Activated CD8-positive, alpha-beta memory T cell treated with anti-CD3 and anti-CD28 coated beads for 36 hours (primary cell): ENCODE results near the gene MVB12B. TPM values are rescaled to one million over a fixed set of nuclear protein-coding genes. Genes with fewer than 3 reads are reported as not detected.
"Not testable (repeated sequence)": the region's sequence is repeated elsewhere in the genome, so short reads cannot be mapped to it uniquely, and the experiment has no call there.

Experiments used
- CTCF ChIA-PET: fragments of 350-600 bp; sonication (Branson Sonifier 250); formaldehyde crosslinking; loops from one replicate; lab custom pipeline; 2021; ENCODE audit warnings: antibody characterized with exemption; lab: Charles Lee
- POLR2A ChIA-PET: fragments of 350-600 bp; sonication (Branson Sonifier 250); formaldehyde crosslinking; loops from one replicate; lab custom pipeline; 2021; ENCODE audit warnings: antibody characterized with exemption; lab: Charles Lee
- total RNA-seq, 2 experiments: library from RNA; stranded (reverse); gene quantifications; one replicate each; pipeline ENCODE4 v1.2.3, GENCODE V29; 2021

The MVB12B gene, protein sequence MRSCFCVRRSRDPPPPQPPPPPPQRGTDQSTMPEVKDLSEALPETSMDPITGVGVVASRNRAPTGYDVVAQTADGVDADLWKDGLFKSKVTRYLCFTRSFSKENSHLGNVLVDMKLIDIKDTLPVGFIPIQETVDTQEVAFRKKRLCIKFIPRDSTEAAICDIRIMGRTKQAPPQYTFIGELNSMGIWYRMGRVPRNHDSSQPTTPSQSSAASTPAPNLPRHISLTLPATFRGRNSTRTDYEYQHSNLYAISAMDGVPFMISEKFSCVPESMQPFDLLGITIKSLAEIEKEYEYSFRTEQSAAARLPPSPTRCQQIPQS
- 1 to 10 TPM; 7.5 to 7.8 TPM for total RNA-seq

DNA sequence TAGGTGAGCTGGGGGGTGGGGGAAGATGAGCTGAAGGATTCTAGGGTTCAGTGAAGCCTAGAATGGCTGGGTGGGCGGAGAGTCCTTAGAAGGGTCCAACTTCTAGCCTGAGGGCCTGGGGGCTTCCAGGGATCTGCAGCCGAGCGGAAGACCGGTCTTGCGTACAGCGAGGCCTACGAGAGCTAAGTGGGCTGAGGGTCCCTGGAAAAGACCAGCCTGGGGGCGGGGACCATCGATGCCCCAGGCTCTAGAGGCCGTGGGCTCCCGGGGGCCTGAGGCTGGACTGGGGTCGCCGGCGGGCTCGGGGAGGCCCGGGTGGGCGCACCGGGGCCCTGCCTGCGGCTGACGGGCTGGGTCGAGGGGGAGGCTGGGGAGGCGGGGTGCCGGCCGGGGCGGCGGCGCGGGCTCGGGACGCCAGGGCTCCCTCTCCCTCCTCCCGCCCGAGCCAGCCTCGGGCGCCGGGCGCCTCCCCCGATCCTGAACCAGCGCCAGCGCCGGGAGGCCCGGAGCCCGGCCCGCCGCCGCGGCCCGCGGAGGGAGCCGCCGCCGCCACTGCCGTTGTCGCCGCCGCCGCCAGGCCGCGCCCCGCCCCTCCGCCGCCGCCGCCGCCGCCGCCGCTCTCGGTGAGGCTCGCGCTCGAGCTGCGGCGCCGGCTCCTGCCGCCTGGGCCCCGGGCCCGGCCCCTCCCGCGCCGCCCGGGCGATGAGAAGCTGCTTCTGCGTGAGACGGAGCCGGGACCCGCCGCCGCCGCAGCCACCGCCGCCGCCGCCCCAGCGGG lies at the start of gene MVB12B:
Gene MVB12B, plus strand, starts transcription at position 602 of the 778 bp plus-strand sequence. Its CDS starts 101 bp downstream, at position 703.
- ChIA-PET CTCF (interaction anchor here (0.6 to 5.1 kb wide), 2 partner anchors 71 to 429 kb away, joined by 4 to 37 read pairs; no protein-coding TSS in a partner anchor), POLR2A (interaction anchor here (0.6 kb wide), 2 partner anchors 160 to 965 kb away, joined by 3 read pairs; no protein-coding TSS in a partner anchor)

DNA sequence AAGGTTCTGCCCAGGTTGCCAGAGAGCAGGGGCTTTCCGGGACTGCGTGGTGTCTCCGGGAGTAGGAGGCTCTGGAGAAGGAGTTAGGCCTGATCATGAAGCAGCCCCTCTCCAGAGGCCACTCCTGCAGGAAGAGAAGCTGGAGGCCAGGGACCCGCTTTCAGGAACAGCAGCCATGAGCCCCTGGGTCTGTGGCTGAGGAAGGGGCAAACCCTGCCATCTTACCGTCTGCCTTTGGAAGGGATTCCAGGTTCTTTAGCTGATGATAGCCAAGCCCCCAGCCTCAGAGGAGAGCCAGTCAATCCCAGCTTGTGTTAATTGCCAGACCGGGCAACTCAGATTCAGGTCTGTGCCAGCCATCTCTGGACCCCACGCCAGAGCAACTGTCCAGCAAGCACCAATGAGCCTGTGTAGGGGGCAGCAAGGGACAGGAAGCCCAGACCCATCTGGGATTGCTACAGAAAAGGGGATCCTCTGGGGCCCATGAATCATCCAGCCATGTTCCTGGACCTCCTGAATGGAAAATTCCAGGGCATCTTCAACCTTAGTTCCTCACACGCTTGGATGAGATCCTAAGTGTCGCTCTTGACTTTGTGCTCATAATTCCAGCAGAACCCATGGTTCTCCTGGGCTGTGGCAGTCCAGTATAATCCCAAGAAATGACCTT lies 42.7 kb upstream of the MVB12B start:
- ChIA-PET POLR2A (no interaction called here), CTCF (interaction anchor here (1.1 kb wide), 1 partner anchor 9 kb away, joined by 3 read pairs; no protein-coding TSS in a partner anchor)

DNA sequence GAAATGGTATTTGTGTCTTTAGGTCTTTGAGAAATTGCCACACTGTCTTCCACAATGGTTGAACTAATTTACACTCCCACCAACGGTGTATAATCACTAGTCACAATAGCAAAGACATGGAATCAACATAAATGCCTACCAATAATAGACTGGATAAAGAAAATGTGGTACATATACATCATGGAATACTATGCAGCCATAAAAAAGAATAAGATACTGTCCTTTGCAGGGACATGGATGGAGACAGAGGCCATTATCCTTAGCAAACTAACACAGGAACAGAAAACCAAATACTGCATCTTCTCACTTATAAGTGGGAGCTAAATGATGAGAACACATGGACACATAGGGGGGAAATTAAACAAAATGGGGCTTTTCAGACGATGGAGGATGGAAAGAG lies 41.0 kb upstream of the MVB12B start:
- CTCF ChIA-PET, POLR2A ChIA-PET: not testable (repeated sequence)

DNA sequence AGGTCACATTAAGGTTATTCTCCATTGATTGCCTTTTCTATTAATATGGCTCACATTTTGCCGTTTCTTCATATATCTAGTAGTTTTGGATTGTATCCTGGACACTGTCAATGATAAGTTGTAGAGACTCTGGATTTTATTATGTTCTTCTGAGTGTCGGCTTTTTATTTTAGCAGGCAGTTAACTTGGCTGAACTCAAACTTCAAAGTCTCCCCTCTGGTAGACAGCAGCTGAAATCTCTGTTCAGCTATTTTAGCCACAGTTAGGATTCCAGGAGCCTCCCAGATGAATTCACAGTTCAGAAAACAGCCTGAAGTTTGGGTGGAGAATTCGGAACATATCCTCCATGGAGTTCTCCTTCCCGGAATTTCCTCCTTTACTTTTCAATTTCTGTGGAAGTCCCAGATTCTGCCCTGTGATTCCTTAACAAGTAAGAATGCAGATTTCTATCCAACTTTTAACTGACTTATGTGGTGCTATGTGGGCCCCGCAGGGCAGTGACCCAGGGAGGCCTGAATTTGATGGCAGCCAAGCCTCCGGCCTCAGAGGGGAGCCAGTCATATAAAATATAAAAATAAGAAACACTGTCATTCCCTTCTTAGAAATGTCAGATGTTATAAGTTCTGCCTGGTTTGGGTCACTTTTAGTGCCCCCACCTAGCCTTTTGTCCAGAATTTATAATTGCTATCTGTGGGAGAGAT lies 39.3 kb upstream of the MVB12B start:
- CTCF ChIA-PET, result no interaction called here
- POLR2A ChIA-PET, result no interaction called here

DNA sequence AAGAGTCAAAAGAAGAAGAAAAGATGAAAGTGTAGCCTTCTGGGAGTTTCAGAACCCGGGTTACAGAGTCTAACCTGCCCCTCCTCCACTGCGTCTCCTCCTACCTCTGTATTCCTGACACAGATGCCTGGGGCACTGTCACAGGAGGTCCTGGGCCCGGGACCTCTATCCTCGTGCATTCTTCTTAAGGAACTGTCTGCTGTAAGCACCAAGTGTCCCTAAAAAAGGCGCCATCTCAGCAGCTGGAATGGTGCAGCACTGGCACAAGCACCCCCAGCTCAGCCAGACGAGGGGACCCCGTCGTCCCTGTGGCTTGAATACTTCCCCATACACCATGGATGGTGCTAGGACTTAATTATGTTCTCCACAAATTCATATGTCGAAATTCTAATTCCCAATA lies 35.8 kb upstream of the MVB12B start:
- ChIA-PET POLR2A (no interaction called here), CTCF (no interaction called here)

DNA sequence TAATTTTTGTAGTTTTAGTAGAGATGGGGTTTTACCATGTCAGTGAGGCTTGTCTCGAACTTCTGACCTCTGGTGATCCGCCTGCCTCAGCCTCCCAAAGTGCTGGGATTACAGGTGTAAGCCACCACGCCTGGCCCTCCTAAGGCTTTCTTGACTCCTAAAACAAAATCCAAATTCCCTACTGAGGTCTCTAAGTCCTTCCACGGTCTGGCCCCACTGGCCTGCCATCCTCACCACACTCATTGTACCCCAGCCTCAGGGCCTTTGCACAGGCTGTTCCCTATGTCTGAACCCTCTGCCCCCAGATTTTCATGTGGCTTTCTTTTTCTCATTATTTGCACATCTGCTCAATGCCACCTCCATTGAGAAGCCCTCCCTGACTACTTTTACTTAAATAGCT lies 34.7 kb upstream of the MVB12B start:
- CTCF ChIA-PET, result interaction anchor here (0.8 kb wide), 1 partner anchor 10 kb away, joined by 3 read pairs; no protein-coding TSS in a partner anchor

DNA sequence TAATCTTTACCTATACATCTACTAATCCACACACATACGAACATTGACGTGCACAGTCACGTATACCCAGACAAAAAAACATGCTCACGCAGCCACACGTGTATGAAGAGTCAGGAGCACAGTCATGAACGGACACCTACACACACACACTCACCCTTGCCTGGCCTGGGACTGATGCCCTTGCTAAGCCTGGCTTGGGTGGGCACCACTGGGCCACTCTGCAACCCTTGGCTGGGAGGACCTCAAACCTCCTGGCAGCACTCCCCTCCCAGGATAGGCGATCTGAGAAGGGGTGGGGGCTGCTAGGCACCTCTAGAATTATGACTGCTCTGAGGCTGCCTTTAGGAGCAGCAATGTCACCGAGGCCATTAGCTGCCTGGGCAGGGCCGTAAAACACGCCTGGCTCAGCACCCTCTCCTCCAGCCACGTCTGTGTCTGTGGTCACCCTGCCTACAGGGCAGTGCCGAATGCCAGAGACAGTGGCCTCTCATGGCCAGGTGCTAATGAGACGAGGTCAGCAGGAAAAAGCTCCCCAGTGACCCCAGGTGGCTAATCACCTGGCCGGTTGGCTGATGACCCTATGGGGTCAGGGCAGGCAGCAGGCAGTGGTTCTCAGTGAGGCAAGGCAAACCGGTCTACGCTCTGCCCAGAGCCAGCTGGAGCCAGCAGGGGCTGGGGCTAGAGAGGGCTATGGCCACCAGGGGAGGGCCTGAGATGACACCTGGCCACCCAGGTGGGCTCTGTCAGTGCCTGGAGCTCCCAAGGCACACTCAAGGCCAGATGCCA lies 33.7 kb upstream of the MVB12B start:
- ChIA-PET CTCF (interaction anchor here (0.8 to 1.1 kb wide), 3 partner anchors 9 to 54 kb away, joined by 3 to 5 read pairs (median 3); no protein-coding TSS in a partner anchor), POLR2A (no interaction called here)

More for the DNA sequence above, 34.7 kb upstream of the MVB12B start:
- POLR2A ChIA-PET, result no interaction called here

DNA sequence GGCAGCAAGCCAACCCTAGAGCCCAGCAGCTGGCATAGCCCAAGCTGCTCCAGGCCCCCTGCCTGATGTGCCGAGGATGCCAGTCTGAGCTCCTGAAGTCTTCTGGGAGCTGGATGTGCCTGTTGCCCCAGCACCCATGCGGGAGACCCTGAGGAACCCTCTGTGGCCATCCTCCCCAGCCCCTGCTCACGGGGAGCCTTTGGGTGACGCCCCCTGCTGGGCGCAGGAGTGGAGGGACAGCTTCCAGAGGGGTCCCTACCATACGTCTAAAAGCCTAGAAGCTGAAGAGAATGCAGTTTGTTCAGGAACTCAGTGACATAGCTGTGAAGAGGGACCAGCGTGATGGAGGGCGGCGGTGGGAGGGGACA lies 33.1 kb upstream of the MVB12B start:
- ChIA-PET POLR2A (no interaction called here), CTCF (interaction anchor here (1.0 to 1.1 kb wide), 2 partner anchors 10 to 55 kb away, joined by 3 to 5 read pairs; no protein-coding TSS in a partner anchor)

DNA sequence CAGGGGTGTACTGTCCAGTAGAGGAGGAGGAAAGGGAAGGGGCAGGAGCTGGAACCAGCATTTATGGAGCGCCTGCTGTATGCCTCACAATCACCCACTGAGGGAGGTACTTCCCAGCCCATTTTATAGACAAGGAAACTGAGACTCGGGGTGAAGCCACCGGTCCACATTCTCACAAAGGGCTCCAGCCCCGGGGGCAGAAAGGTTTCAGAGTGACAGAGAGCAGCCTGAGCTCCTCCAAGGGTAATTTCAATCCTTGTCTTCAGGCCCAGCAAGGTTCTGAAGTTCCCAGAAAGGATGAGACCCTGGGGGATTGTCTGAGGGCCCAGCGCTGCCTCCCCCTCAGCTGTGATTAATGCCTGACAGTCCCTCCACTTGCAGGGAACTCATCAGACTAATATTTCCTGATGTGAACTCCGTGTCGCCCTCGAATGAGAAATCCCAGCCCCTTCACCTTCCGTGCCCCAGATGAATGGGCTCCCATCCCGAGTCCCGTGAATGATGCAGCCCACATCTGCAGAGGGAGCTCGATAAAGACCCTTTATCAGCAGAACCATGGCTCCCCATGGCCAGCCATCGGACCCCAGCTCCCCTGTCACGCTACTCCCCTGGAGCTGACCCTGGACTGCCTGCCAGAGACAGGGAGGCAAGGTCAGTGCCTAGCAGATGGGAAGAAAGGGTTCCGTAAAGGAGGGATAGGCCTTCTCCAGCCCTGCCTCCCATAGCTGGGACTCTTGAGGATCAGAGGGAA lies 32.1 kb upstream of the MVB12B start:
- CTCF ChIA-PET, result interaction anchor here (0.6 to 1.1 kb wide), 2 partner anchors 205 to 1084 kb away, joined by 3 read pairs; no protein-coding TSS in a partner anchor

DNA sequence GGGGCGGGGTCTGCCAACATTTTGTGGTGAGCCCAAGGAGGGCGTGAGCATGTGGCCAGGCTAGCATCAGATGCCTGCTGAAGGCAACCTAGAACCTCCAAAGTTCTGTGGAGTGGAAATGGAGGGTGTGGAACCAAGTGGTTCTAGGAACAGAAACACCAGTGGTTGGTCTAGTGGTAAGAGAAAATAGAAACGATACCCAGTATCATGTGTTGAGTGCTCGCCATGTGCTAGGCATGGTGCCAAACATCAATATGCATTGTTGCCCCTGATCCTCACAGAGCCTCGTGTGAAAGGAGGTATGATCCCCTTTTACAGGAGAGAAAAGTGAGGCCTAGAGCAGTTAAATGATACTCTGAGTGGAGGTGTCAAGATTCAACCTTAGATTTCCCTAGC lies 31.5 kb upstream of the MVB12B start:
- CTCF ChIA-PET, result interaction anchor here (1.1 kb wide), 1 partner anchor 204 kb away, joined by 3 read pairs; no protein-coding TSS in a partner anchor

More for the DNA sequence above, 32.1 kb upstream of the MVB12B start:
- POLR2A ChIA-PET, result no interaction called here

DNA sequence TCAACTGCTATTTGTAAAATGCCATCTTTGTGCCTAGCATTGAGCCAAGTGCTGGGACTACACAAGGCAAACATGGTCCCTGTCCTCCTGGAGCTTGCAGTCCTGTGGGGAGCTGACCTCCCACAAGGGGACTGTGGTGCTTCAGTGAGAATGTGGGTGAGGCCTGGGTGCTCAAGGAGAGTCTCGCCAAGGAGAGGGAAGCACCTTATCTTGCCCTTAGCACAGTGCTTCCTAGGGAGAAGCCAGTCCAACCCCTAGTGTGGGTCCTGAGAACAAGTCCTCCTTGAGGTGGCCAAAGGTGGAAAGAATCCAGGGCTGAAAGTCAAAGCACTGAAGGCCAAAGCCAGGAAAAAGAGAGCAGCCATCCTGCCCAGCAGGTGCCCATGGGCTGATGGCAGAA lies 31.1 kb upstream of the MVB12B start:
- ChIA-PET POLR2A (no interaction called here), CTCF (interaction anchor here (1.1 kb wide), 1 partner anchor 204 kb away, joined by 3 read pairs; no protein-coding TSS in a partner anchor)

More for the DNA sequence above, 31.5 kb upstream of the MVB12B start:
- POLR2A ChIA-PET, result no interaction called here

DNA sequence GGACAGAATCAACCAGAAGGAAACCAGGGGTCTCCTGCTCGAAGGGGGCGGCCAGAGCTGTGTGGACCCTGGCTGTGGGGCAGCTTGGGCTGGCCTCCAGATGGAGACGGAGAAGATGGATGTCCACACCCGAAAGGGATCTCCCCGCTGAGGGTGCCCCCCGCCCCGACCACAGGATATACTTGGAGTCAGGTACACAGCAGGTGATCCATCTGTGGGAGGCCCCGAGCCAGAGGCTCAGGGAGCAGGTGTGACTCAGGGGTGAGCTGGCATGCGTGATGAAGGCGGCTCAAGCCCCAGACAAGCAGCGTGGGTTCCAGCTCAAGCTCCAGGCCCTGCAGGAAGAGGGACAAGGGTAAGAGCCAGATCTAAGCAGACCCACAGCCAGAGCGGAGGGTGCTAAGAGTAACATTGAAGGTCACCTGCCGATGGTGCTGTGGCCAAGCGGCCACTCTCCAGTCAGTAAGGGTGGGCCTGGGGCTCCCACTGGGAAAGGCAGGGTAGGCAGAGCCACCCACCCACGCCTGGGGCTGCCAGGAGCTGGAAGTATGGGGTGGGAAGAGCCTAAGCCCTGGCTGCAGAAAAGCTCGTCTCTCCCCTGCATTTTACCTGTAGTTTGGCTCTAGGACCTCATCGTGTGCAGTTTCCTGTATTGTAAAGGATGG lies 30.6 kb upstream of the MVB12B start:
- ChIA-PET CTCF (no interaction called here), POLR2A (no interaction called here)

DNA sequence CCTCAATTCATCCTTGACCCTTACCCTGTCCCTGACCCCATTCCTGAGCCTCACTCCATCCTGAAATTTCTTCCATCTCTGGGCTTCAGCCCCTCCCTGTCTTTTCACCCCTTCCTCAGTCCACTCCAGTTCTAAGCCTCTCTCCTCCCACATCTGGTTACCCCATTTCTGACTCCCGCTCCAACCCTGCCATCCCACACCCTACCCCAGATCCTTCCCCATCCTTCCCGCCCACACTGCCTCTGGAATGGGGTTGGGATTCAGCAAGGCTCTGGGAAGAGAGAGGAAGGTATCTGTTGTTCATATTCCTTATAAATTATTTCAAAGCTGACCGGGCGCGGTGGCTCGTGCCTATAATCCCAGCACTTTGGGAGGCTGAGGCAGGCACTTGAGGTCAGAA lies 29.9 kb upstream of the MVB12B start:
- CTCF ChIA-PET, result no interaction called here
- POLR2A ChIA-PET, result no interaction called here

DNA sequence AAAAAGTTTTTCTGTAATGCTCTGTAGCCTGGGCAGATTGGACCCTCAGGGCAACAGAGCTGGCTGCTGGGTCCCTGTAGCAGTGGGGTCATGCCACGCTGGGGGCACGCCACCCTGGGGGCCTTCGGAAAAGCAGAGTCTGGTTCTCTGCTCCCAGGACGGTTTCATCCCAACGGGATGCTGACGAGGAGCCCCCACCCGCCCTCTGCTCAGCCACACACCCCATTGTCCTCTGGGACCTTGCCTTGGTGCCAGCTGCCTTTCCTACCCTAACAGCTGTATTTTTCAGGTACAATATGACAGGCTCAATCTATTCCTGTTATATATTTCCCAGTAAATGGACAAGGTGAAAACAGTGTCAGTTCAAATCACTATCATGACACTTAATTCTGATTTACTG lies 29.0 kb upstream of the MVB12B start:
- CTCF ChIA-PET, result interaction anchor here (1.2 kb wide), 1 partner anchor 101 kb away, joined by 5 read pairs; no protein-coding TSS in a partner anchor
- POLR2A ChIA-PET, result no interaction called here

DNA sequence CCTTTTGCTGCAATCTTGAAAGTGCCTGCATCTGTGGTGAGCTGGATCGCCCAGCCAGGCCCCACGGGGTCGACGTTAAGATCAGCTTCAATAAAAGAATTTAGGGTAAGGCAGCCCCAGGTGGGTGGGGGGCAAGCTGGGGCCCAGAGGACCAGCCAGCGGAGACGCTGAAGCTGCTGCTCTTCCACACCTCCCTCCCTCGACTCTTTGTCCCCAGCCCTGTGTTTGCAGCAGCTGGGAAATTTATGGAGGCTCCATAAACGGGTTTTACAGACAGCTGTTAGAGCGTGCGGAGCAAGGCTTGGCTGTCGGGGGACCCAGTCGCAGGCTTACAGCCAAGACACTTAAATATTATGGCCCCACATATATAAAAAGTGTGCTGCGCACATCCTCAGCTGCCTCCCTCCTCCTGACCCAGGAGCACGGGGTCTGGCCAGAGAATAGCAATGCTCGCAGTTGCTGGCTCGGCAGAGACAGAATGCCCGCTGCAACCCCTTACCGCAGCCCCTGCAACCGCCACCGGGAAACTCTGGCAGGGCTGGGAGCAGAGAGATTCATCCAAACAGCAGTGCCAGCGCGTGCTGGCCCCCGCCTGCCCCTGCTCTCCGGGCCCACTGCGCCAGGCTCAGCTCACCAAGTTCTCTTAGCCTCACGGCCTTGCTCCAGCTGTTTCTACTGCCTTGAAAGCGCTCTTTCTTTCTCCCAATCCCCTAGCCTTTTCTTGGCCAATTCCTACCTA lies 28.4 kb upstream of the MVB12B start:
- CTCF ChIA-PET, result interaction anchor here (1.2 kb wide), 1 partner anchor 100 kb away, joined by 5 read pairs; no protein-coding TSS in a partner anchor
- POLR2A ChIA-PET, result no interaction called here

DNA sequence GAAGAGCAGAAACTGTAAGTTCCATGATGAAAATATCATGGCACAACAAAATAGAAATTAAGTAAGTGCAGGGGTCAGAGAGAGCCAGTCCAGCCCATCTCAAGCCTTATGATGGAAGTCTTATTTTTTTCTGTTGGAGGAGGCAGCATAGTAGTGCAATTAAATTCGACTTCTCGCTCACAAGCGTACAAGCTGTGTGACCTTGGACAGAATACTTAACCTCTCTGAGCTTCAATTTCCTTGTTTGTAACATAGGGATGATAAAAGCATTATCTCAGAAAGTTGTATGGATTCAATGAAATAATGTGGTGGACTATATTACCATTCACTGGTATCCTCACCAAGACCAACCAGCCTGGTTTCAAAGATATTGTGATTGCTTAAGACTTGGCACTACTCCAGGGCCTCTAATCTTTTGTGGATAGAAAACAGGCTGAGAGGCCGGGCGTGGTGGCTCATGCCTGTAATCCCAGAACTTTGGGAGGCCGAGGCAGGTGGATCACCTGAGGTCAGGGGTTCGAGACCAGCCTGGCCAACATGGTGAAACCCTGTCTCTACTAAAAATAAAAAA lies 26.8 kb upstream of the MVB12B start:
- ChIA-PET CTCF (interaction anchor here (6.3 kb wide), 1 partner anchor 99 kb away, joined by 27 read pairs; no protein-coding TSS in a partner anchor), POLR2A (no interaction called here)
